ENCODE results near the gene TMEM119. TPM values are rescaled to one million over a fixed set of nuclear protein-coding genes. Genes with fewer than 3 reads are reported as not detected.

The TMEM119 gene
- polyA plus RNA-seq, 1 of the 3 experiments (the other 2 are of a cell fraction): 25.7 TPM

DNA sequence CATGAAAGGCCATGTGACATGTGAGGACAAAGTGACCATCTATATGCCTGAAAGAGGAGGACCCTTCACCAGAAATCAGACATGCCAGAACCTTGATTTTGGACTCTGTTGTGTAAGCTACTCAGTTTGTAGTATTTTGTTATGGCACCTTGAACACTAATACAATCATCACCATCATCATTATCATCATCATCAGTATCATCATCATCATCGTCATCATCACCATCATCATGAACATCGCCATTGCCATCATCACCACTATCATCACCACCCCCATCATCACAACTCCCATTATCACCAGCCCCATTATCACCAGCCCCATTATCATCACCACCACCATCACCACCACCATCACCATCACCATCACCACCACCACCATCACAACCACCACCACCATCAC lies 19.6 kb downstream of the TMEM119 start:
- no peak for TF ChIP-seq EP300 (IDR thresholded peaks at IDR 0.05; ENCODE audit: borderline replicate concordance in 1 of 2, low read depth in 1 of 2, low read length in 1 of 2)
- no peak for TF ChIP-seq GATA2 (CRISPR knock-in tag; IDR thresholded peaks at IDR 0.05)
- TF ChIP-seq, protein P1, sequence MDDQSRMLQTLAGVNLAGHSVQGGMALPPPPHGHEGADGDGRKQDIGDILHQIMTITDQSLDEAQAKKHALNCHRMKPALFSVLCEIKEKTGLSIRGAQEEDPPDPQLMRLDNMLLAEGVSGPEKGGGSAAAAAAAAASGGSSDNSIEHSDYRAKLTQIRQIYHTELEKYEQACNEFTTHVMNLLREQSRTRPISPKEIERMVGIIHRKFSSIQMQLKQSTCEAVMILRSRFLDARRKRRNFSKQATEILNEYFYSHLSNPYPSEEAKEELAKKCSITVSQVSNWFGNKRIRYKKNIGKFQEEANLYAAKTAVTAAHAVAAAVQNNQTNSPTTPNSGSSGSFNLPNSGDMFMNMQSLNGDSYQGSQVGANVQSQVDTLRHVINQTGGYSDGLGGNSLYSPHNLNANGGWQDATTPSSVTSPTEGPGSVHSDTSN (IDR thresholded peaks at IDR 0.05): no peak
- no peak for TF ChIP-seq CHD2 (IDR thresholded peaks at IDR 0.05; ENCODE audit: low read length, partially characterized antibody)
- TF ChIP-seq, protein P2, sequence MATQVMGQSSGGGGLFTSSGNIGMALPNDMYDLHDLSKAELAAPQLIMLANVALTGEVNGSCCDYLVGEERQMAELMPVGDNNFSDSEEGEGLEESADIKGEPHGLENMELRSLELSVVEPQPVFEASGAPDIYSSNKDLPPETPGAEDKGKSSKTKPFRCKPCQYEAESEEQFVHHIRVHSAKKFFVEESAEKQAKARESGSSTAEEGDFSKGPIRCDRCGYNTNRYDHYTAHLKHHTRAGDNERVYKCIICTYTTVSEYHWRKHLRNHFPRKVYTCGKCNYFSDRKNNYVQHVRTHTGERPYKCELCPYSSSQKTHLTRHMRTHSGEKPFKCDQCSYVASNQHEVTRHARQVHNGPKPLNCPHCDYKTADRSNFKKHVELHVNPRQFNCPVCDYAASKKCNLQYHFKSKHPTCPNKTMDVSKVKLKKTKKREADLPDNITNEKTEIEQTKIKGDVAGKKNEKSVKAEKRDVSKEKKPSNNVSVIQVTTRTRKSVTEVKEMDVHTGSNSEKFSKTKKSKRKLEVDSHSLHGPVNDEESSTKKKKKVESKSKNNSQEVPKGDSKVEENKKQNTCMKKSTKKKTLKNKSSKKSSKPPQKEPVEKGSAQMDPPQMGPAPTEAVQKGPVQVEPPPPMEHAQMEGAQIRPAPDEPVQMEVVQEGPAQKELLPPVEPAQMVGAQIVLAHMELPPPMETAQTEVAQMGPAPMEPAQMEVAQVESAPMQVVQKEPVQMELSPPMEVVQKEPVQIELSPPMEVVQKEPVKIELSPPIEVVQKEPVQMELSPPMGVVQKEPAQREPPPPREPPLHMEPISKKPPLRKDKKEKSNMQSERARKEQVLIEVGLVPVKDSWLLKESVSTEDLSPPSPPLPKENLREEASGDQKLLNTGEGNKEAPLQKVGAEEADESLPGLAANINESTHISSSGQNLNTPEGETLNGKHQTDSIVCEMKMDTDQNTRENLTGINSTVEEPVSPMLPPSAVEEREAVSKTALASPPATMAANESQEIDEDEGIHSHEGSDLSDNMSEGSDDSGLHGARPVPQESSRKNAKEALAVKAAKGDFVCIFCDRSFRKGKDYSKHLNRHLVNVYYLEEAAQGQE (IDR thresholded peaks at IDR 0.05; ENCODE audit: low read depth, low read length): no peak
- TF ChIP-seq YY1 (IDR thresholded peaks at IDR 0.05; ENCODE audit: low read depth): no peak
- TF ChIP-seq, protein P3, sequence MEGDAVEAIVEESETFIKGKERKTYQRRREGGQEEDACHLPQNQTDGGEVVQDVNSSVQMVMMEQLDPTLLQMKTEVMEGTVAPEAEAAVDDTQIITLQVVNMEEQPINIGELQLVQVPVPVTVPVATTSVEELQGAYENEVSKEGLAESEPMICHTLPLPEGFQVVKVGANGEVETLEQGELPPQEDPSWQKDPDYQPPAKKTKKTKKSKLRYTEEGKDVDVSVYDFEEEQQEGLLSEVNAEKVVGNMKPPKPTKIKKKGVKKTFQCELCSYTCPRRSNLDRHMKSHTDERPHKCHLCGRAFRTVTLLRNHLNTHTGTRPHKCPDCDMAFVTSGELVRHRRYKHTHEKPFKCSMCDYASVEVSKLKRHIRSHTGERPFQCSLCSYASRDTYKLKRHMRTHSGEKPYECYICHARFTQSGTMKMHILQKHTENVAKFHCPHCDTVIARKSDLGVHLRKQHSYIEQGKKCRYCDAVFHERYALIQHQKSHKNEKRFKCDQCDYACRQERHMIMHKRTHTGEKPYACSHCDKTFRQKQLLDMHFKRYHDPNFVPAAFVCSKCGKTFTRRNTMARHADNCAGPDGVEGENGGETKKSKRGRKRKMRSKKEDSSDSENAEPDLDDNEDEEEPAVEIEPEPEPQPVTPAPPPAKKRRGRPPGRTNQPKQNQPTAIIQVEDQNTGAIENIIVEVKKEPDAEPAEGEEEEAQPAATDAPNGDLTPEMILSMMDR (IDR thresholded peaks at IDR 0.05): no peak
- no peak for TF ChIP-seq MXI1 (IDR thresholded peaks at IDR 0.05; ENCODE audit: low read depth, low read length)
- TF ChIP-seq NFIC (IDR thresholded peaks at IDR 0.05; ENCODE audit: borderline replicate concordance): no peak
- Histone ChIP-seq H3K9ac (no peak overlapping the region), H3F3A (replicated peaks; ENCODE audit: insufficient read depth) (no peaks in the 10 kb centered on the region), H3K4me1 (ENCODE audit: control insufficient read depth in 1 of 2, insufficient read depth in 2 of 2, low read depth in 1 of 2, low read length in 1 of 2) (no peaks in the 10 kb centered on the region; a peak in 1 of 4 replicates), H3K9me2 (no peaks in the 10 kb centered on the region), H3K36me3 (replicated peaks in 1 of 2; ENCODE audit: control insufficient read depth in 1 of 2, insufficient read depth in 2 of 2, low read length in 1 of 2) (no peaks in the 10 kb centered on the region), H2AFZ (ENCODE audit: low read depth) (no peak overlapping the region), H3K4me3 (ENCODE audit: low read depth in 2 of 2, low read length in 1 of 2) (no peak overlapping the region), H3K27me3 (ENCODE audit: insufficient read depth) (no peaks in the 10 kb centered on the region), H4K20me1 (ENCODE audit: insufficient read depth) (no peaks in the 10 kb centered on the region), H3K79me2 (ENCODE audit: insufficient read depth) (no peaks in the 10 kb centered on the region), H3K9me3 (no peaks in the 10 kb centered on the region), H3K27ac (ENCODE audit: low read depth in 2 of 2, low read length in 1 of 2) (no peak overlapping the region), H3K4me2 (no peak overlapping the region)
- WGBS (ENCODE audit: low lambda C conversion rate): 53% methylated on average over 2 of the region's 2 CpGs
- ChIA-PET POLR2A (interaction anchor here (0.6 kb wide), 1 partner anchor 16 kb away, joined by 5 read pairs; the partner anchor contains the start of gene ISCU), CTCF (interaction anchor here (0.7 to 3.7 kb wide), 3 partner anchors 14 to 515 kb away, joined by 4 to 46 read pairs (median 5); partner anchors contain the start of gene ALKBH2)
- no peak for DNase-seq

DNA sequence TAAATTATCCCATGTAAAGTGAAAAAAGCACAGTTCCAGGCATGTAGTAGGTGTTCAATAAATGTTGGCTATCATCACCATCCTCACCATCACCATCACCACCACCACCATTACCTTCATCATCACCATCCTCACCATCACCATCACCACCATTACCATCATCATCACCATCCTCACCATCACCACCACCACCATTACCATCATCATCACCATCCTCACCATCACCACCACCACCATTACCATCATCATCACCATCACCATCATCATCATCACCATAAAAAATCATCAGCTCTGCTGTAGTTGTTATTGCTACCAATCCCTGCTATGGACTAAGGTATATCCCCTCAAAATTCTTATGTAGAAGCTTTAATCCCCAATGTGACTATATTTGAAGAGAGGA lies 20.4 kb downstream of the TMEM119 start:
- Histone ChIP-seq H3K27ac (ENCODE audit: low read depth in 2 of 2, low read length in 1 of 2) (no peak overlapping the region), H4K20me1 (ENCODE audit: insufficient read depth) (no peaks in the 10 kb centered on the region), H3K9ac (no peak overlapping the region), H3K4me2 (no peak overlapping the region), H3K4me1 (ENCODE audit: control insufficient read depth in 1 of 2, insufficient read depth in 2 of 2, low read depth in 1 of 2, low read length in 1 of 2) (no peaks in the 10 kb centered on the region), H3K36me3 (replicated peaks in 1 of 2; ENCODE audit: control insufficient read depth in 1 of 2, insufficient read depth in 2 of 2, low read length in 1 of 2) (no peaks in the 10 kb centered on the region), H2AFZ (ENCODE audit: low read depth) (no peak overlapping the region), H3K9me3 (no peaks in the 10 kb centered on the region), H3K27me3 (ENCODE audit: insufficient read depth) (no peaks in the 10 kb centered on the region), H3K9me2 (no peaks in the 10 kb centered on the region), H3K79me2 (ENCODE audit: insufficient read depth) (no peaks in the 10 kb centered on the region), H3F3A (replicated peaks; ENCODE audit: insufficient read depth) (no peaks in the 10 kb centered on the region), H3K4me3 (ENCODE audit: low read depth in 2 of 2, low read length in 1 of 2) (no peak overlapping the region)
- TF ChIP-seq ELF1 (IDR thresholded peaks at IDR 0.05) (no peak), RFX5 (IDR thresholded peaks at IDR 0.05; ENCODE audit: low read length) (no peak), FOXM1 (IDR thresholded peaks at IDR 0.05; ENCODE audit: low read depth) (no peak), RCOR1 (IDR thresholded peaks at IDR 0.05; ENCODE audit: low read length) (no peak)
- TF ChIP-seq, protein P2 (IDR thresholded peaks at IDR 0.05; ENCODE audit: low read depth, low read length): no peak
- ChIA-PET CTCF (interaction anchor here (0.7 to 3.7 kb wide), 4 partner anchors 13 to 535 kb away, joined by 3 to 46 read pairs (median 4); partner anchors contain the start of gene ALKBH2), POLR2A (no interaction called here)
- DNase-seq: no peak
